ENCODE results near the gene ALPK1.

The ALPK1 gene

DNA sequence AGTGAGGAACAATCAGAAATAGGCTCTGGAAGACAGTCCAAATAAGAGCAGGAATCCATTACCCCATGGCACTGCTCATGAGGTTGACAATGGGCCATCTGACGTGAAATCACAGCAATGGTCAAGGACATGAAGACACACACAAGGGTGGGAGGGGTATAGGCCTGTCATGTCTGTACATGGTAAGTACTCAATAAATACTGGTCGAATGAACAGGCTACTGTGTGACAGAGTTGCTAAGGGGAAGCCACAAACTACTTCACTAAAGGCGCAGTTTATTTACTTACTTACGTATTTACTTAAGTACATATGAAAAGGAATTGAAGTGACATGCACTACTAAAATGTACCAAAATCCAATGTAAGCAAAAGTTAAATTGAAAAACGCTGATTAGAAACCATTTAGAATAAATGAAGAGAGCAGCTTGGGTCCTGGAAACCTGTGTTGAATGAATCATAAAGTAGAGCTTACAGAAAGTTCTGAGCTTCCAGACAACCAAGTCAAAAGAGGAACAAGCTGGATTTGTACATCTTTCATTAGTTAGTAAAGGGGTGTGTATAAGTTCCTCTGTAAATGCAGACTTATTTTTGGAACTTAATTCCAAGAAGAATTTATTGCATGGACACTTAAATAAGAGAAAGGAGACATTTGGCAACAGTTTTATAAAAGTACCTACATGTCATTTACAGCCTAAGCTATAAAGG, 32.7 kb downstream of the ALPK1 start:
- FAIRE-seq (no peak), DNase-seq (ENCODE audit: insufficient read length, low spot score) (no peak)
- TF ChIP-seq, protein P1, sequence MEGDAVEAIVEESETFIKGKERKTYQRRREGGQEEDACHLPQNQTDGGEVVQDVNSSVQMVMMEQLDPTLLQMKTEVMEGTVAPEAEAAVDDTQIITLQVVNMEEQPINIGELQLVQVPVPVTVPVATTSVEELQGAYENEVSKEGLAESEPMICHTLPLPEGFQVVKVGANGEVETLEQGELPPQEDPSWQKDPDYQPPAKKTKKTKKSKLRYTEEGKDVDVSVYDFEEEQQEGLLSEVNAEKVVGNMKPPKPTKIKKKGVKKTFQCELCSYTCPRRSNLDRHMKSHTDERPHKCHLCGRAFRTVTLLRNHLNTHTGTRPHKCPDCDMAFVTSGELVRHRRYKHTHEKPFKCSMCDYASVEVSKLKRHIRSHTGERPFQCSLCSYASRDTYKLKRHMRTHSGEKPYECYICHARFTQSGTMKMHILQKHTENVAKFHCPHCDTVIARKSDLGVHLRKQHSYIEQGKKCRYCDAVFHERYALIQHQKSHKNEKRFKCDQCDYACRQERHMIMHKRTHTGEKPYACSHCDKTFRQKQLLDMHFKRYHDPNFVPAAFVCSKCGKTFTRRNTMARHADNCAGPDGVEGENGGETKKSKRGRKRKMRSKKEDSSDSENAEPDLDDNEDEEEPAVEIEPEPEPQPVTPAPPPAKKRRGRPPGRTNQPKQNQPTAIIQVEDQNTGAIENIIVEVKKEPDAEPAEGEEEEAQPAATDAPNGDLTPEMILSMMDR (IDR thresholded peaks at IDR 0.05; ENCODE audit: insufficient read depth, missing control alignments), result no peak

DNA sequence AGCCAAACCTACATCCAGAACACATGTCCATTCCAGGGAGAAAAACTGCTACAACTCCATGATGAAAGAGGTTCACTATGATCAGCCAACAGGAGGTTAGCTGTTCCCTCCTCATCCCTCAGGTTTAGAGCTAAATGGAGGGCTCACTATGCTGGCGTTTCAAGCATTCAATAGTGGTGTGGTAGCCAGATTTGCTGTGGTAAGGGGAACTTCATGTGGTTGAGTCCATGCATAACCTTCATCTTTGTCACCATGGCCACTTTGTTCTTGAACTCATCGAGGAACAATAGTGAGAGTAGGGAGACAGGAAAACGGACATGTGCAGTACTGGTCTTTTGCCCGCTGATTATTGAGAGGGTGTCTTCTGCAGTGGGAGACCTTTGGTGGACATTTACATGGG, 33.8 kb downstream of the ALPK1 start:
- TF ChIP-seq, protein P1 (IDR thresholded peaks at IDR 0.05; ENCODE audit: insufficient read depth, missing control alignments), result no peak
- no peak for FAIRE-seq
- no peak for DNase-seq (ENCODE audit: insufficient read length, low spot score)

DNA sequence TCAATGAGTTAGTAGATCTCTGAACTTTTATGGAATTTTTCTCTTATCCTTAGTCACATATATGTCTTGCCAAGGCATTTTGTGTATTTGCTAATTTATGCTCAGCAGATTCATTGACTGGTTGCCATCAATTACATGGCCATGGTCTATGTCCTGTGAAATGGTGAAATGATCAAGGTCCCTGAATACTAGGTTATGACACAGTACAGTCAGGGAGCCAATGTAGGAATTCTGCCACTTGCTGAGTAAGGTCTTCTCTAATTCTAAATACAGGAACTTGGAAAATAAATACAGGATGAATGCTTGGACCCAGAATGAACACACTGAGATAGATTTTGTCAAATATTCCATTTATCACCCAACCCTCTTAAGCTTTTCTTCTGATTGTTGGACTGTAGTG, 35.2 kb downstream of the ALPK1 start:
- DNase-seq (ENCODE audit: insufficient read length, low spot score) (no peak), FAIRE-seq (no peak)
- TF ChIP-seq, protein P1 (IDR thresholded peaks at IDR 0.05; ENCODE audit: insufficient read depth, missing control alignments), result no peak

DNA sequence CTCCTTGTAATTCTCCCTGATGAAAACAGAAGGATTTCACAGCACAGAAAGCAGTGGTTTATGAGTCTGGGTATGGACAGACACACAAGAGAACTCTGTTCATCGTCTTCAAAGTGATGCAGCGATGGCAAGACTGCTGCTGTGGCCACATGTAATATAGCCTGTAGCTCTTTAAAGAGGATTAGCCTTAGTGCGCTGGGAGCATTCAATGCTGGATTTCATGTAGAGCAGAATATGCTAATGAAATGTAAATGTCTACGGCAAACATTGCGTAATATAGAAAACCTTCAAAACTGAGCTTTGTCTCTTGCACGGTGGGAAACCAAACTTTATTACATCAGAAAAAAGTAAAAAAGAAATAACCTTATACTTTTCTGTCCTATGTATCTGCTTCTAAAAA, 42.9 kb downstream of the ALPK1 start:
- DNase-seq (ENCODE audit: insufficient read length, low spot score), result no peak
- no peak for FAIRE-seq
- TF ChIP-seq, protein P1 (IDR thresholded peaks at IDR 0.05; ENCODE audit: insufficient read depth, missing control alignments), result no peak

DNA sequence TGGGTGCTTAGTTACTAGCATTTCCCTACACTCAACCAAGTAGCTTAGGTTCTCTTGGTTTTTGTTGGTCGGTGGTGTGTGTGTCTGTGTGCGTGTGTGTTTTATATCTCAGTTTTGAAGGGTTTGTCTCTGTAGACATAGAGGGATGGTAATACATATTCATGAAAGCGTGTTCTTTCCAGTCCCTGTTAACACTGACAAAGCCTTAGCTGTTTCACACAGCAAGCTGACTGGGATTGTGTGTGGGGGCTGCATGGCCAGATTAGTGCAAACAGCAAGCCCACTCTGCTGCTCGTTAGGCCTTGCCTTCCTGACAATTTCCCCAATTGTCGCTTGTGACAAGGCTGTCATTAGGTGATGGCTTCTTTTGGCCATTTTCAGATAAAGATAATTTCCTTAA, 43.9 kb downstream of the ALPK1 start:
- no peak for FAIRE-seq
- TF ChIP-seq, protein P1 (IDR thresholded peaks at IDR 0.05; ENCODE audit: insufficient read depth, missing control alignments), result no peak
- no peak for DNase-seq (ENCODE audit: insufficient read length, low spot score)

DNA sequence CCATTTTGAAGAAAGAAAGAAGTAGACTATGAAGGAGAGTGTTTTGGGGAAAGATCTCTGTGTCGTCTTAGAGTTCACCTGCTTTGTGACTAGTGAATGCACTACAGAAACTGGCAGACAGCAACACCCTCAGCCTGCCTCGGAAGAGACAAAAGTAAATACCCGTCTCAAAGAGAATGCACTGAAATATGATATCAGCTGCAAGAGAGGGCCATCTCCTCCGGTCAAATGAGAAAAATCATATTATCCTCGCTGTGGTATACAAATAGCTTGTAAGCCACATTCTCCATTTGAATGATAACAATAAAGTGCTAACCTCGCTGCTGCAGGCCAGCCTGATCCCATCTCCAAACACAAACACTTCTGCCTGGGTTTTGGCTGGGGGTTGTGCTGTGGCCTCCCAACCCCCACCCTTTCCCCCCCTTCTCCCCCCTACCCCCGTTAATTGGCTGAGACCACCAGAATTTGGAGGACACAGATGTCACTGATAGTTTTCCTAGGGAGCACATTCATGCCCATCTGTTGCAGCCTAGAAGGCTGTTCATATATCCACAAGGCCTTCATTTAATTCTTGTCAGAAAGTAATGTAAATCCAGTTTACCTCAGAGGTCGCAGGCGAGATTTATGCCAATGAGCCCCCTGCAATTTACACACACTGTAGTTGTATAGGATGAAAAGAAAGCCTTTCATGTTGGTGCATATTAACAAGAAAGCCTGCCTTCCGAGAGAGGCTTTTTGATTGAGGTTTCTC, 46.3 kb downstream of the ALPK1 start:
- FAIRE-seq (no peak), DNase-seq (ENCODE audit: insufficient read length, low spot score) (no peak)

More for the DNA sequence above, 46.3 kb downstream of the ALPK1 start:
- TF ChIP-seq, protein P1 (IDR thresholded peaks at IDR 0.05; ENCODE audit: insufficient read depth, missing control alignments), result no peak

All from D721Med (cell line).